H1 (cell line): ENCODE results near the gene SLC2A8. TPM values are rescaled to one million over a fixed set of nuclear protein-coding genes. Genes with fewer than 3 reads are reported as not detected.

Source experiments
- CREB1 ChIP-seq: IDR thresholded peaks from 2 replicates; pipeline ENCODE4 v1.6.1; 2012; ENCODE audit warnings: inconsistent platforms
- HDAC6 ChIP-seq: IDR thresholded peaks from one replicate; pipeline ENCODE4 v1.7.1; 2012; ENCODE audit warnings: low read depth, mild to moderate bottlenecking, inconsistent platforms, low read length, moderate library complexity
- JUN ChIP-seq: IDR thresholded peaks from 2 replicates; pipeline ENCODE4 v1.6.1; 2011; ENCODE audit warnings: low read depth, mild to moderate bottlenecking, improper control_type of control experiment, low read length
- KDM1A ChIP-seq: fragments of 200-600, 300-600 bp; sonication (generic); IDR thresholded peaks from 2 replicates; pipeline ENCODE4 v1.7.1; 2016; ENCODE audit warnings: mild to moderate bottlenecking, low read length, borderline replicate concordance
- MAX ChIP-seq: IDR thresholded peaks from 2 replicates; pipeline ENCODE4 v1.6.1; 2012; ENCODE audit warnings: inconsistent platforms
- SIN3A ChIP-seq, 2 experiments: IDR thresholded peaks in 1 of 2; conservative IDR thresholded peaks in 1 of 2; 2 replicates each; pipeline ENCODE4 v1.6.1; 2011 to 2012; ENCODE audit warnings: low read length in 2 of 2, improper control_type of control experiment in 1 of 2, low read depth in 1 of 2, mild to moderate bottlenecking in 1 of 2
- polyA plus RNA-seq, 7 experiments: library from polyadenylated mRNA; depleted of rRNA in 3 of 7; stranded (reverse) in 5 of 7; unstranded in 2 of 7; fragments of >200 nt in 5 of 7; fragments of 200-250 nt in 2 of 7; gene quantifications; 1 replicate in 5 of 7; 2 replicates in 1 of 7; 4 replicates in 1 of 7; pipeline versions ENCODE4 v1.2.1 to v1.2.3, GENCODE V29; 2011 to 2013; ENCODE audit warnings: missing spikeins in 2 of 7, mixed read lengths in 2 of 7
- total RNA-seq: library from RNA; stranded (reverse); fragmentation: NEBNext Ultra II Directional; extraction: Animal tissue kit (Norgen Biotek cat#: 25700); gene quantifications from 2 replicates; pipeline ENCODE4 v1.2.1, GENCODE V29; 2021

Gene SLC2A8
- total and polyA plus RNA-seq, 2 of the 8 experiments (the other 6 are each of a cell fraction or from before 2014, with no cell fraction given) = 24.6 to 36.4 TPM

GRCh38 chr9:127389381-127390247, 7.4 kb upstream of the SLC2A8 start (continued):
- TF ChIP-seq MAX (no peak), HDAC6 (no peak), JUN (no peak), CREB1 (no peak), KDM1A (no peak), SIN3A (conservative IDR thresholded peaks at IDR 0.05 in 1 of 2, IDR thresholded peaks at IDR 0.05 in 1 of 2; ENCODE audit: low read depth in 1 of 2, low read length in 2 of 2) (no peak)
